Inflammatory macrophage treated with lipopolysaccharide for 4 hours (primary cell): ENCODE measurements around the gene NUP50.
"Not testable (repeated sequence)": the region's sequence is repeated elsewhere in the genome, so short reads cannot be mapped to it uniquely, and the experiment has no call there.

ENCODE experiments used
- DNase-seq: peaks from one replicate; pipeline ENCODE4 v3.0.0-alpha.2; 2020

NUP50 gene

GRCh38 chr22:45162531-45162930 is 1.2 kb upstream of the NUP50 start:
- peak; percentile 44 for DNase-seq

GRCh38 chr22:45163099-45163450 is 650 bp upstream of the NUP50 start:
- peak; percentile 32 for DNase-seq

- peak; percentile 9 for DNase-seq
Observed at GRCh38 chr22:45164270-45165088, 754 bp downstream of the NUP50 start.

GRCh38 chr22:45166932-45167331 is 3.2 kb downstream of the NUP50 start:
- peak; percentile 60 for DNase-seq

GRCh38 chr22:45169591-45170466 is 6.1 kb downstream of the NUP50 start:
- DNase-seq, result peak; percentile 41

- no peak for DNase-seq
Observed at GRCh38 chr22:45171830-45172229, 8.1 kb downstream of the NUP50 start.

GRCh38 chr22:45172881-45173585 is 9.3 kb downstream of the NUP50 start:
- no peak for DNase-seq

- DNase-seq, result no peak
Observed at GRCh38 chr22:45179276-45180049, 15.7 kb downstream of the NUP50 start.

- no peak for DNase-seq
Observed at GRCh38 chr22:45180146-45180679, 16.5 kb downstream of the NUP50 start.

GRCh38 chr22:45181240-45181639 is 17.5 kb downstream of the NUP50 start:
- DNase-seq, result no peak

- no peak for DNase-seq
Observed at GRCh38 chr22:45181766-45182165, 18.0 kb downstream of the NUP50 start.

GRCh38 chr22:45183974-45184373 is 20.2 kb downstream of the NUP50 start:
- no peak for DNase-seq

GRCh38 chr22:45185718-45186514 is 22.2 kb downstream of the NUP50 start:
- DNase-seq, result peak; percentile 30

GRCh38 chr22:45187891-45188290 is 24.2 kb downstream of the NUP50 start:
- DNase-seq, result no peak

GRCh38 chr22:45188779-45189178 is 25.1 kb downstream of the NUP50 start:
- no peak for DNase-seq

GRCh38 chr22:45190202-45190872 is 26.6 kb downstream of the NUP50 start:
- no peak for DNase-seq

GRCh38 chr22:45191746-45192145 is 28.0 kb downstream of the NUP50 start:
- DNase-seq, result not testable (repeated sequence)

- no peak for DNase-seq
Observed at GRCh38 chr22:45192701-45193187, 29.0 kb downstream of the NUP50 start.

GRCh38 chr22:45194686-45195085 is 31.0 kb downstream of the NUP50 start:
- DNase-seq, result no peak

- no peak for DNase-seq
Observed at GRCh38 chr22:45195616-45196015, 31.9 kb downstream of the NUP50 start.

- DNase-seq, result no peak
Observed at GRCh38 chr22:45196308-45196707, 32.6 kb downstream of the NUP50 start.
